PC-3 (cell line): ENCODE results near the gene EPB41.

Experiments
- EZH2phosphoT487 ChIP-seq: fragments of 300-600 bp; sonication (generic); IDR thresholded peaks from 2 replicates; pipeline ENCODE4 v1.6.1; 2018; ENCODE audit warnings: mild to moderate bottlenecking, antibody characterized with exemption, low read length, borderline replicate concordance
- TF ChIP-seq, protein P1 (sequence below): fragments of 300-600 bp; sonication (generic); conservative IDR thresholded peaks from 2 replicates; pipeline ENCODE4 v1.5.1; 2017; ENCODE audit warnings: antibody characterized with exemption, low read depth, mild to moderate bottlenecking, low read length

DNA sequence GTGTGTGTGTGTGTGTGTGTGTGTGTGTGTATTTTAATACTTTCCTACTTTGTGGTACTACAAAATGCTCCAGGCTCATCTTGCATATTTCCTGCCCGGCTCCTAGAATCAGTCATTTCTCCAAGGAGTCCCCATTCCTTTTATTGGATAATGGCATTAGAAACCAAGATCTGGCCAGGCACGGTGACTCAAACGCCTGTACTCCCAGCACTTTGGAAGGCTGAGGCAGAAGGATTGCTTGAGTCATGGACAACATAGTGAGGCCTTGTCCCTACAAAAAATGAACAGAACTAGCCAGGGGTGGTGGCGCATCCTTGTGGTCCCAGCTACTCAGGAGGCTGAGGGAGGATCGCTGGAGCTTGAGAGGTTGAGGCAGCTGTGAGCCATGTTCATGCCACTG is 20.3 kb downstream of the EPB41 start:
- TF ChIP-seq, protein P1, sequence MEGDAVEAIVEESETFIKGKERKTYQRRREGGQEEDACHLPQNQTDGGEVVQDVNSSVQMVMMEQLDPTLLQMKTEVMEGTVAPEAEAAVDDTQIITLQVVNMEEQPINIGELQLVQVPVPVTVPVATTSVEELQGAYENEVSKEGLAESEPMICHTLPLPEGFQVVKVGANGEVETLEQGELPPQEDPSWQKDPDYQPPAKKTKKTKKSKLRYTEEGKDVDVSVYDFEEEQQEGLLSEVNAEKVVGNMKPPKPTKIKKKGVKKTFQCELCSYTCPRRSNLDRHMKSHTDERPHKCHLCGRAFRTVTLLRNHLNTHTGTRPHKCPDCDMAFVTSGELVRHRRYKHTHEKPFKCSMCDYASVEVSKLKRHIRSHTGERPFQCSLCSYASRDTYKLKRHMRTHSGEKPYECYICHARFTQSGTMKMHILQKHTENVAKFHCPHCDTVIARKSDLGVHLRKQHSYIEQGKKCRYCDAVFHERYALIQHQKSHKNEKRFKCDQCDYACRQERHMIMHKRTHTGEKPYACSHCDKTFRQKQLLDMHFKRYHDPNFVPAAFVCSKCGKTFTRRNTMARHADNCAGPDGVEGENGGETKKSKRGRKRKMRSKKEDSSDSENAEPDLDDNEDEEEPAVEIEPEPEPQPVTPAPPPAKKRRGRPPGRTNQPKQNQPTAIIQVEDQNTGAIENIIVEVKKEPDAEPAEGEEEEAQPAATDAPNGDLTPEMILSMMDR = no peak
- no peak for TF ChIP-seq EZH2phosphoT487
